Activated CD4-positive, alpha-beta T cell treated with anti-CD3 and anti-CD28 coated beads, Interleukin-2, amount 10 ng/mL, durations not matched to agents 7 days and 5 days (primary cell): Measurements from ENCODE around the gene RNU1-3. TPM values are rescaled to one million over a fixed set of nuclear protein-coding genes. Genes with fewer than 3 reads are reported as not detected.

Experiments
- total RNA-seq, 2 experiments: library from RNA; stranded (reverse); gene quantifications; one replicate each; pipeline ENCODE4 v1.2.3, GENCODE V29; 2021

Gene RNU1-3
- total RNA-seq, 2 experiments from 2014 or later: 2,316 to 2,477 TPM

Other genes starting within 250 kb of the RNU1-3 start
- not detected for gene SPATA21, start 229.5 kb downstream of the RNU1-3 start, total RNA-seq
- gene NECAP2, start 226.2 kb downstream of the RNU1-3 start, total RNA-seq: 100 to 1,000 TPM; 107 to 115 TPM
- 1,000 to 10,000 TPM; 2,316 to 2,477 TPM for gene RNU1-1, start 152.7 kb downstream of the RNU1-3 start, total RNA-seq
- gene NBPF1, start 53.4 kb downstream of the RNU1-3 start, total RNA-seq: 1 to 10 TPM; 6.7 to 7.7 TPM
- gene RNU1-4, start 73.6 kb upstream of the RNU1-3 start, total RNA-seq: 1,000 to 10,000 TPM; 2,316 to 2,477 TPM
- gene RNU1-2, start 229.0 kb upstream of the RNU1-3 start, total RNA-seq: 1,000 to 10,000 TPM; 2,316 to 2,477 TPM